ENCODE results near the gene PCDH18. TPM values are rescaled to one million over a fixed set of nuclear protein-coding genes. Genes with fewer than 3 reads are reported as not detected.
"Not testable (repeated sequence)": the region's sequence is repeated elsewhere in the genome, so short reads cannot be mapped to it uniquely, and the experiment has no call there.

The PCDH18 gene
- total RNA-seq, 1 donor from 2014 or later: 57.4 TPM

- peak overlapping the region; percentile 25 for H3K27ac ChIP-seq (ENCODE audit: low read depth, low read length)
- H3K4me3 ChIP-seq (ENCODE audit: low read length in 3 of 3): peak overlapping the region; percentile 15 to 82 (median 62)
- H3K36me3 ChIP-seq (ENCODE audit: control insufficient read depth in 3 of 3, insufficient read depth in 3 of 3, low read length in 3 of 3): no peaks in the 10 kb centered on the region
- peaks cover 0 to 3% (median 0%) of the 10 kb centered on the region in 3 donors for H3K27me3 ChIP-seq (ENCODE audit: control insufficient read depth in 3 of 3, insufficient read depth in 3 of 3, low read length in 3 of 3)
- H3K9ac ChIP-seq (ENCODE audit: low read depth in 1 of 3, low read length in 3 of 3): peak overlapping the region in 1 of 3 donors; percentile 9
- peaks cover 0 to 6% (median 0%) of the 10 kb centered on the region in 3 donors for H3K4me1 ChIP-seq (ENCODE audit: control insufficient read depth in 3 of 3, insufficient read depth in 3 of 3, low read length in 3 of 3)
- H3K9me3 ChIP-seq (ENCODE audit: control insufficient read depth in 3 of 3, low read length in 3 of 3): no peaks in the 10 kb centered on the region
Measured at GRCh38 chr4:137530176-137530575, 2.1 kb downstream of the PCDH18 start.

GRCh38 chr4:137529432-137529831, 2.9 kb downstream of the PCDH18 start:
- Histone ChIP-seq H3K4me1 (ENCODE audit: control insufficient read depth in 3 of 3, insufficient read depth in 3 of 3, low read length in 3 of 3) (peaks cover 0 to 6% (median 2%) of the 10 kb centered on the region in 3 donors), H3K27ac (ENCODE audit: low read depth, low read length) (no peak overlapping the region)

GRCh38 chr4:137528673-137529072, 3.6 kb downstream of the PCDH18 start:
- peaks cover 0 to 6% (median 3%) of the 10 kb centered on the region in 3 donors for H3K4me1 ChIP-seq (ENCODE audit: control insufficient read depth in 3 of 3, insufficient read depth in 3 of 3, low read length in 3 of 3)
- no peak overlapping the region for H3K27ac ChIP-seq (ENCODE audit: low read depth, low read length)
- peak overlapping the region in 2 of 3 donors; percentile 62 to 82 for H3K4me3 ChIP-seq (ENCODE audit: low read length in 3 of 3)
- H3K9ac ChIP-seq (ENCODE audit: low read depth in 1 of 3, low read length in 3 of 3): no peak overlapping the region
- no peaks in the 10 kb centered on the region for H3K36me3 ChIP-seq (ENCODE audit: control insufficient read depth in 3 of 3, insufficient read depth in 3 of 3, low read length in 3 of 3)
- H3K27me3 ChIP-seq (ENCODE audit: control insufficient read depth in 3 of 3, insufficient read depth in 3 of 3, low read length in 3 of 3): peaks cover 0 to 3% (median 0%) of the 10 kb centered on the region in 3 donors
- no peaks in the 10 kb centered on the region for H3K9me3 ChIP-seq (ENCODE audit: control insufficient read depth in 3 of 3, low read length in 3 of 3)

More at GRCh38 chr4:137529432-137529831, 2.9 kb downstream of the PCDH18 start:
- Histone ChIP-seq H3K36me3 (ENCODE audit: control insufficient read depth in 3 of 3, insufficient read depth in 3 of 3, low read length in 3 of 3) (no peaks in the 10 kb centered on the region), H3K27me3 (ENCODE audit: control insufficient read depth in 3 of 3, insufficient read depth in 3 of 3, low read length in 3 of 3) (peaks cover 0 to 3% (median 0%) of the 10 kb centered on the region in 3 donors), H3K9me3 (ENCODE audit: control insufficient read depth in 3 of 3, low read length in 3 of 3) (no peaks in the 10 kb centered on the region), H3K4me3 (ENCODE audit: low read length in 3 of 3) (peak overlapping the region; percentile 15 to 82 (median 62)), H3K9ac (ENCODE audit: low read depth in 1 of 3, low read length in 3 of 3) (peak overlapping the region in 2 of 3 donors; percentile 9 to 10)

- no peak overlapping the region for H3K9ac ChIP-seq (ENCODE audit: low read depth in 1 of 3, low read length in 3 of 3)
- no peaks in the 10 kb centered on the region for H3K9me3 ChIP-seq (ENCODE audit: control insufficient read depth in 3 of 3, low read length in 3 of 3)
- H3K36me3 ChIP-seq (ENCODE audit: control insufficient read depth in 3 of 3, insufficient read depth in 3 of 3, low read length in 3 of 3): no peaks in the 10 kb centered on the region
- H3K4me3 ChIP-seq (ENCODE audit: low read length in 3 of 3): no peak overlapping the region
- peaks cover 0 to 3% (median 0%) of the 10 kb centered on the region in 3 donors for H3K4me1 ChIP-seq (ENCODE audit: control insufficient read depth in 3 of 3, insufficient read depth in 3 of 3, low read length in 3 of 3)
- H3K27me3 ChIP-seq (ENCODE audit: control insufficient read depth in 3 of 3, insufficient read depth in 3 of 3, low read length in 3 of 3): peaks cover 0 to 3% (median 0%) of the 10 kb centered on the region in 3 donors
- H3K27ac ChIP-seq (ENCODE audit: low read depth, low read length): no peak overlapping the region
Measured at GRCh38 chr4:137526681-137527080, 5.6 kb downstream of the PCDH18 start.

- H3K4me1 ChIP-seq (ENCODE audit: control insufficient read depth in 3 of 3, insufficient read depth in 3 of 3, low read length in 3 of 3): peaks cover 0 to 3% (median 0%) of the 10 kb centered on the region in 3 donors
- no peaks in the 10 kb centered on the region for H3K27me3 ChIP-seq (ENCODE audit: control insufficient read depth in 3 of 3, insufficient read depth in 3 of 3, low read length in 3 of 3)
- H3K9ac ChIP-seq (ENCODE audit: low read depth in 1 of 3, low read length in 3 of 3): no peak overlapping the region
- H3K27ac ChIP-seq (ENCODE audit: low read depth, low read length): no peak overlapping the region
- peaks cover 3 to 7% (median 6%) of the 10 kb centered on the region in 3 donors for H3K36me3 ChIP-seq (ENCODE audit: control insufficient read depth in 3 of 3, insufficient read depth in 3 of 3, low read length in 3 of 3)
- H3K4me3 ChIP-seq (ENCODE audit: low read length in 3 of 3): no peak overlapping the region
- no peaks in the 10 kb centered on the region for H3K9me3 ChIP-seq (ENCODE audit: control insufficient read depth in 3 of 3, low read length in 3 of 3)
Measured at GRCh38 chr4:137524725-137525369, 7.4 kb downstream of the PCDH18 start.

- Histone ChIP-seq H3K27me3 (ENCODE audit: control insufficient read depth in 3 of 3, insufficient read depth in 3 of 3, low read length in 3 of 3) (no peaks in the 10 kb centered on the region), H3K9ac (ENCODE audit: low read depth in 1 of 3, low read length in 3 of 3) (no peak overlapping the region), H3K4me1 (ENCODE audit: control insufficient read depth in 3 of 3, insufficient read depth in 3 of 3, low read length in 3 of 3) (peaks cover 0 to 3% (median 0%) of the 10 kb centered on the region in 3 donors), H3K27ac (ENCODE audit: low read depth, low read length) (no peak overlapping the region), H3K9me3 (ENCODE audit: control insufficient read depth in 3 of 3, low read length in 3 of 3) (no peaks in the 10 kb centered on the region), H3K4me3 (ENCODE audit: low read length in 3 of 3) (no peak overlapping the region), H3K36me3 (ENCODE audit: control insufficient read depth in 3 of 3, insufficient read depth in 3 of 3, low read length in 3 of 3) (peaks cover 3 to 7% (median 6%) of the 10 kb centered on the region in 3 donors)
Measured at GRCh38 chr4:137523329-137523728, 9.0 kb downstream of the PCDH18 start.

GRCh38 chr4:137521053-137521452, 11.2 kb downstream of the PCDH18 start:
- Histone ChIP-seq H3K9me3 (ENCODE audit: control insufficient read depth in 3 of 3, low read length in 3 of 3) (no peaks in the 10 kb centered on the region), H3K27ac (ENCODE audit: low read depth, low read length) (no peak overlapping the region)

GRCh38 chr4:137519406-137519805, 12.9 kb downstream of the PCDH18 start:
- no peak overlapping the region for H3K27ac ChIP-seq (ENCODE audit: low read depth, low read length)
- peaks cover 0 to under 1% (median 0%) of the 10 kb centered on the region in 3 donors for H3K4me1 ChIP-seq (ENCODE audit: control insufficient read depth in 3 of 3, insufficient read depth in 3 of 3, low read length in 3 of 3)
- H3K4me3 ChIP-seq (ENCODE audit: low read length in 3 of 3): no peak overlapping the region
- H3K27me3 ChIP-seq (ENCODE audit: control insufficient read depth in 3 of 3, insufficient read depth in 3 of 3, low read length in 3 of 3): no peaks in the 10 kb centered on the region
- no peaks in the 10 kb centered on the region for H3K9me3 ChIP-seq (ENCODE audit: control insufficient read depth in 3 of 3, low read length in 3 of 3)
- H3K36me3 ChIP-seq (ENCODE audit: control insufficient read depth in 3 of 3, insufficient read depth in 3 of 3, low read length in 3 of 3): peaks cover 3 to 7% (median 6%) of the 10 kb centered on the region in 3 donors
- no peak overlapping the region for H3K9ac ChIP-seq (ENCODE audit: low read depth in 1 of 3, low read length in 3 of 3)

More at GRCh38 chr4:137521053-137521452, 11.2 kb downstream of the PCDH18 start:
- H3K27me3 ChIP-seq (ENCODE audit: control insufficient read depth in 3 of 3, insufficient read depth in 3 of 3, low read length in 3 of 3): no peaks in the 10 kb centered on the region
- H3K4me3 ChIP-seq (ENCODE audit: low read length in 3 of 3): no peak overlapping the region
- H3K9ac ChIP-seq (ENCODE audit: low read depth in 1 of 3, low read length in 3 of 3): no peak overlapping the region
- peaks cover 3 to 7% (median 6%) of the 10 kb centered on the region in 3 donors for H3K36me3 ChIP-seq (ENCODE audit: control insufficient read depth in 3 of 3, insufficient read depth in 3 of 3, low read length in 3 of 3)
- H3K4me1 ChIP-seq (ENCODE audit: control insufficient read depth in 3 of 3, insufficient read depth in 3 of 3, low read length in 3 of 3): peaks cover 0 to 3% (median 0%) of the 10 kb centered on the region in 3 donors

GRCh38 chr4:137517323-137517722, 15.0 kb downstream of the PCDH18 start:
- H3K9ac ChIP-seq (ENCODE audit: low read depth in 1 of 3, low read length in 3 of 3); H3K4me1 ChIP-seq (ENCODE audit: control insufficient read depth in 3 of 3, insufficient read depth in 3 of 3, low read length in 3 of 3); H3K4me3 ChIP-seq (ENCODE audit: low read length in 3 of 3); H3K27me3 ChIP-seq (ENCODE audit: control insufficient read depth in 3 of 3, insufficient read depth in 3 of 3, low read length in 3 of 3); H3K27ac ChIP-seq (ENCODE audit: low read depth, low read length); H3K9me3 ChIP-seq (ENCODE audit: control insufficient read depth in 3 of 3, low read length in 3 of 3); H3K36me3 ChIP-seq (ENCODE audit: control insufficient read depth in 3 of 3, insufficient read depth in 3 of 3, low read length in 3 of 3): not testable (repeated sequence)

GRCh38 chr4:137514406-137515111, 17.7 kb downstream of the PCDH18 start:
- no peaks in the 10 kb centered on the region for H3K27me3 ChIP-seq (ENCODE audit: control insufficient read depth in 3 of 3, insufficient read depth in 3 of 3, low read length in 3 of 3)
- no peaks in the 10 kb centered on the region for H3K36me3 ChIP-seq (ENCODE audit: control insufficient read depth in 3 of 3, insufficient read depth in 3 of 3, low read length in 3 of 3)
- no peak overlapping the region for H3K4me3 ChIP-seq (ENCODE audit: low read length in 3 of 3)
- no peaks in the 10 kb centered on the region for H3K9me3 ChIP-seq (ENCODE audit: control insufficient read depth in 3 of 3, low read length in 3 of 3)
- no peak overlapping the region for H3K27ac ChIP-seq (ENCODE audit: low read depth, low read length)
- H3K4me1 ChIP-seq (ENCODE audit: control insufficient read depth in 3 of 3, insufficient read depth in 3 of 3, low read length in 3 of 3): no peaks in the 10 kb centered on the region
- H3K9ac ChIP-seq (ENCODE audit: low read depth in 1 of 3, low read length in 3 of 3): no peak overlapping the region
